Measurements from ENCODE around the gene SOCS3.
"Not testable (repeated sequence)": the region's sequence is repeated elsewhere in the genome, so short reads cannot be mapped to it uniquely, and the experiment has no call there.

The SOCS3 gene

DNA sequence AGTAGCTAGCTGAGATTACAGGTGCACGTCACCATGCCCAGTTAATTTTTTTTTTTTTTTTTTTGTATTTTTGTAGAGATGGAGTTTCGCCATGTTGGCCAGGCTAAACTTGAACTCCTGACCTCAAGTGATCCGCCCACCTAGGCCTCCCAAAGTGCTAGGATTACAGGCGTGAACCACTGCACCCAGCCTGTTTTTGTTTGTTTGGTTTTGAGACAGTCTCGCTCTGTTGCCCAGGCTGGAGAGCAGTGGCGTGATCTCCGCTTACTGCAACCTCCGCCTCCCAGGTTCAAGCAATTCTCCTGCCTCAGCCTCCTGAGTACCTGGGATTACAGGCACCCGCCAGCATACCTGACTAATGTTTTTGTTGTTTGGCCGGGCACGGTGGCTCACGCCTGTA is 28.5 kb downstream of the SOCS3 start:
- not testable (repeated sequence) for FAIRE-seq; DNase-seq (ENCODE audit: low spot score)

DNA sequence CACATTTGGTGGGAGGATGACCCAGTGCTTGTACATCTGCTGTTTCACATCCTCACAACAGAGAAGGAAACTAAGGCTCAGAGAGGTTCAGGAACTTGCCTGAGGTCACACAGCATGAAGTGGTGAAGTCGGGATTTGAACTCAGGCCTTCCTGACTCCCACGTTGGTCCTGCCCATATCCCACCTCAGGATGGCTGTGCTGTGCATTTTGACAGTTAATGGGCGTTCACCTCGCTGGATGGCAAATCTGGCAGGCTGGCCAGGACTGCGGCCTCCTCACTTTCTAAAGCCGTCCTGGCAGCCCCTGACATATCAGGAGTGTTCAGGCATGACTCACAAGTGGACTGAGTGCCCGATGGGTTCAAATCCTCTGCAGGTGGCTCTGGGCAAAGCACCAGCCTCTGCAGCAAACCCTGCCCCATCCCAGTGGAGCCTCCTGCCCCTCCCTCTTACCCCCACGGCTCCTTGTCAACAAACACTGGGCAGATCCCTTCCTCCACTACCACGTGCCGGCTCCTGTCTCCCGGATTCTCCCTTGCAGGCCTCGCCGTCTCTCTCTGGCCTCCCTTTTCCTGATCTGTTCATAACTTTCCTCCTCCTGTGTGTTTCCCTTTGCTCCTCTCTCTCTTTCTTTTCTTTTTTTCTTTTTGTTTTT is 29.2 kb downstream of the SOCS3 start:
- no peak for FAIRE-seq
- peak; percentile 72 for DNase-seq (ENCODE audit: low spot score)

DNA sequence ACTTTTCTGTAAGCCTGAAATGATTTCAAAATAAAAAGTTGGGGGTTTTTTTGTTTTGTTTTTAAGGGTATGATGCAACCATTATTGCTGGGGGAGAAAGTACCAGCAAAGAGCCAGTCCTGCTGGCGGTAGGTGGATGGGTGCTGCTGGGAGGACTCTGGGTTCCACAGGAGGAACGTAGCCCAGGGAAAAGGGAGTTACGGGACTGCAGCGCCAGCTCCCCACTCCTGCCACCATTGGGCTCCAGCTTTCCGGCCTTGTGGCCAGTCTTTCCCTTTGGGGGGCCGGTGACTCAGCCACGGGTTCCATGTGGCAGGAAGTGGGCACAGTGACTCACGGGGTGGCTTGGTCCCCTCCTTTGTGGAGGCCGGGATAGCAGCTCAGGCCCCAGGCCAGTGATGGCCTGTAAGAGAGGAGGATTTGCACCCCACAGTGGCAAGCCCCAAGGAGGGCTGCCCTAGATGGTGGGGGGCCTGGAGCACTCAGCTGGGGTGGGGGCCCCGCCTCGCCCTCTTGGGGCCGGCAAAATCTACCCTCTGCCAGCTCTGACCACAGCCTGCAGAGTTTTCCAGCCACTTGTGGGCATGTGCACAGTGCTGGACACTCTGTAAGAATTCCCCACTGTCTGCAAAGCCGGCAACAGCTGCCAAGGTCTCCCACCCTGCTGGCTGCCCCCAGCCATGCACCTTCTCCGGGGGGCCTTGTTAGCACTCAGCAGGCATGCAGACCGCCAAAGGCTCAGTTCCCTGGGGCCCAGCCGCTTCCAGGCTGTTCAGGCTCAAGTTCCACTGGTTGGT is 30.4 kb downstream of the SOCS3 start:
- DNase-seq (ENCODE audit: low spot score) (peak; percentile 75), FAIRE-seq (no peak)

GRCh38 chr17:78327880-78328279 is 32.0 kb downstream of the SOCS3 start:
- no peak for DNase-seq (ENCODE audit: low spot score)
- FAIRE-seq = no peak

GRCh38 chr17:78325076-78325687 is 34.7 kb downstream of the SOCS3 start:
- FAIRE-seq (peak; percentile 17), DNase-seq (ENCODE audit: low spot score) (peak; percentile 75)

GRCh38 chr17:78324391-78325075 is 35.3 kb downstream of the SOCS3 start:
- FAIRE-seq (no peak), DNase-seq (ENCODE audit: low spot score) (peak; percentile 63)

DNA sequence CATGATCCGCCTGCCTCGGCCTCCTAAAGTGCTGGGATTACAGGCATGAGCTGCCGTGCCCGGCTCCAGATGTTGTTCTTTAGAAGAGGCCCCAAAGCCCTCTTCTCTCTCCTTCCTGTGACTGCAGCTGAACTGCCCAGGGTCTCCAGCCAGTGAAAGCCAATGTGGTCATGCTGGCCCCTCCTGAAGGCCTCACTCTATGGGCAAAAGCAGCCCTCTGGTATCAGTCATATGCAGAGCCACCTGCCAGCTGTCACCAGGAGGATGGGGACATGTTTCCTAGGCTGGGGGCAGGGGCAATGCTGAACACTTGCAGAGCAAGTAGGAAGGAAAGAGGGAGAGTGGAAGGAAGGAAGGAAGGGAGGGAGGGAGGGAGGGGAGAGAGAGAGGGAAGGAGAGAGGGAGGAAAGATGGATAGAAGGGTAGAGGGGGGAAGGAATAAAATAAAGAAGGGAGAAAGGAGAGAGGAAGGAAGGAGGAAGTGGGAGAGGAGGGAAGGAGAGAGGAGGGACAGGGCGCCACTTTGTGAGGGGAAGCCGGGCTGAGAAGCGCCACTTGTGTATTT is 36.0 kb downstream of the SOCS3 start:
- FAIRE-seq = no peak
- DNase-seq (ENCODE audit: low spot score) = no peak

DNA sequence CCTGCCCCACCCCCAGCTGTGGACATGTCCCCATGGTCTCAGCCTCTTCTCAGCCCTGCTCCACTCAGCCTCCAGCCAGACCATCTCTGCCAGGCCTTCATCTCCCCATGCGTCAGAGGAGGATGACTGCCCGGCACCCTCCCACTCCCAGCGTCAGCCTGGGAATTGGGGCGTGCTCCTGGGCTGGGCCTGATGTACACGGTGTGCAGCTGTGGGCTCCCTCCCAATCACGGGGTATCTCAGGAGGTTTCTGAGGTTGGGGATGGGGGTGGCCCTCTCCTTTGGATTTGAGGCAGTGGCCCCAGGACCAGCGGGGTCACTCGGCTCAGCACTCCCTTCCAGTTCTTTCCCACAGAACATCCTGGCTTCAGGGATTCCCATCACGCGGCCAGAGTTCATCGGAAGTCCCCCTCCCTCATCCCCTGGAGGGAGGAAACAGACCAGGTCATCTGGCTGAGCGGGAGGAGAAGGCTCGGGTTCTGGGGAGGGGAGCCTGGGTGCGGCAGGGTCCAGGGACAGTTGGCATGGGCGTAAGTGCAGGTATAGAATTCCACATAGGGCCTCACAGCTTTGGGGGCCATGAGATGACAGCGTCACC is 36.9 kb downstream of the SOCS3 start:
- DNase-seq (ENCODE audit: low spot score) (no peak), FAIRE-seq (no peak)

GRCh38 chr17:78322327-78322857 is 37.5 kb downstream of the SOCS3 start:
- DNase-seq (ENCODE audit: low spot score) (no peak), FAIRE-seq (no peak)

GRCh38 chr17:78318843-78319242 is 41.0 kb downstream of the SOCS3 start:
- FAIRE-seq (no peak), DNase-seq (ENCODE audit: low spot score) (no peak)

DNA sequence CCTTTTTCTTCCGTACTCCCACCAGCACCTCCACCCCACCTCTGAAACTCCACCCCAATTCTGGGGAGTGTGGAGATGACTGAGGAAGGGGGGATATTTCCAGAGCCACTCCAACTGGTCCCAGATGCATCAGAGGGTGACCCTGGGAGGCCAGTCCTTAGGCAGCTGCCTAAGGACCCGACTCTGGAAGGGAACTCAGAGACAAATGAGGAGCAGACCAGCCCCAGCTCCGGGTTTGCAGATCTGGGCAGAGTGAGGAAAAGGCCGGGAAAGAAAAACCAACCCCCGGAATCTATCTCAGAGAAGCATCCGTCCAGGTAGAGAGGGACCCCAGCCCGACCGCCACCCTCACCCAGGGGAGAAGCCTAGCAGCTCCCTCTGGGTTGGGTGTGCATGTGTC is 41.5 kb downstream of the SOCS3 start:
- no peak for FAIRE-seq
- DNase-seq (ENCODE audit: low spot score) = no peak

DNA sequence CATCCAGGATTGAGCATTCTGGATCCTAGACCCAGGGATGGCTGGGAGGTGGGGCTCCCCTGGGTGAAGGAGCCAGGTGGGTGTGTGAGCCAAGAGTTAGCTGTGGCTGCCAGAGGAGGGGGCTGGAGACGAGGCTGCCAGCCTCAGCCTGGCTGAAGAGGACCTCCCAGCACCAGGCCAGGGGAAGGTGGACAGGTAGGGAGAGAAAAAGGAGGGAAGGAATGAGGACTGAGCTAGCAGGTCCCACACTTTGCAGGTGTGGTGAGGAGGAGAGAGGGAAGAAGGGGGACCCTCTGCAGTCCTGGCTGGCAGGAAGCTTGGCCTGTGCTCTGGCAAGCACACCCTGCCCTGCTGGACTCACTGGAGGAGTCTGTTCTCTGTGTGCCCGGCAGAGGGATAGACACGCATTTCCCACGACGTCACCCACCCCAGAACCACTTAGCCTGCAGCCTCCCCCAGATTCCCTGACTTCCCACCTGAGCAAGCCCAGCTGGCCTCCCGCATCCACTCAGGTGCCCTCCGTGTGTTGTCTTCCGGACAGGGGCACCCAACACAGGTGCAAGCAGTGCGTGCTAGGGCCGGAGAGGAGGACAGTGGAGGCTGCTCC is 42.0 kb downstream of the SOCS3 start:
- DNase-seq (ENCODE audit: low spot score) = no peak
- no peak for FAIRE-seq

GRCh38 chr17:78316867-78317789 is 42.7 kb downstream of the SOCS3 start:
- FAIRE-seq = peak; percentile 95

DNA sequence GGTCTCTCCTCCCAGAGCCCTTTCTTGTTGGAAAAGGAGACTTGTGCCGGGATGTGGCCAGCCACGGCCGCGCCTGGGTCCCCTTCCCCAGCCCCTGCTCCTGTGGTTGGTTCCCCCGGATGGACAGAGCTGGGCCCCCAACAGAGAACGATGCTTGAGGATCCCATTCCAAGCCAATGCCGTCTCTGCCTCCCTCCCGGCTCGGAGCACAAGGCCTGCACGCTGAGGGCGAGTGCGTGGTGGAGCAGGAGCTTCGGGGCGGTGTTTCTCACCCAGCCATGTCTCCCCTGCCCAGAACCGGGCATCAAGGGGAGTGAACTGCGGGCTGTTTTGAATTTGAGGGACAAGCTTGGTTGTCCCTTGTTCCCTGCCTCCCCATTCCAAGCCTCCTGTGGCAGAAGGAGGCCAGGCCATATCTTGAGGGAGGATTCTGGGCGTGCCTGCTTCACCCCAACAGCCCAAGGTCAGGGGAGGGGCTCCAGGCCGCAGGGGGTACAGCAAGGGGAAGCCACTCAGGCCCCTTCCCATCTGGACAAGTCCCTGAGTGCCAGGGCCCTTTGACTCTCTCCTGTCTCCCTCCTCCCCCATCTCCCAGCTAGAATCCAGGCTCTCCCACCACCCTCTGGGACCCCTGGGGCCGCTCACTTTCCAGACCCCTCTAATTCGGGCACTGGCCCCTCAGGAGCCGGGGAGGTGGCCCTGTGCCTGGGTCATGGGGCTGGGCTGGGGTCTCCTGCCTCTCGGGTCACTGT is 43.6 kb downstream of the SOCS3 start:
- FAIRE-seq (no peak), DNase-seq (ENCODE audit: low spot score) (no peak)

More at GRCh38 chr17:78316867-78317789, 42.7 kb downstream of the SOCS3 start:
- DNase-seq (ENCODE audit: low spot score) = peak; percentile 75

- peak; percentile 90 for DNase-seq (ENCODE audit: low spot score)
- FAIRE-seq = peak; percentile 52
Measured at GRCh38 chr17:78315355-78316114, 44.3 kb downstream of the SOCS3 start.

DNA sequence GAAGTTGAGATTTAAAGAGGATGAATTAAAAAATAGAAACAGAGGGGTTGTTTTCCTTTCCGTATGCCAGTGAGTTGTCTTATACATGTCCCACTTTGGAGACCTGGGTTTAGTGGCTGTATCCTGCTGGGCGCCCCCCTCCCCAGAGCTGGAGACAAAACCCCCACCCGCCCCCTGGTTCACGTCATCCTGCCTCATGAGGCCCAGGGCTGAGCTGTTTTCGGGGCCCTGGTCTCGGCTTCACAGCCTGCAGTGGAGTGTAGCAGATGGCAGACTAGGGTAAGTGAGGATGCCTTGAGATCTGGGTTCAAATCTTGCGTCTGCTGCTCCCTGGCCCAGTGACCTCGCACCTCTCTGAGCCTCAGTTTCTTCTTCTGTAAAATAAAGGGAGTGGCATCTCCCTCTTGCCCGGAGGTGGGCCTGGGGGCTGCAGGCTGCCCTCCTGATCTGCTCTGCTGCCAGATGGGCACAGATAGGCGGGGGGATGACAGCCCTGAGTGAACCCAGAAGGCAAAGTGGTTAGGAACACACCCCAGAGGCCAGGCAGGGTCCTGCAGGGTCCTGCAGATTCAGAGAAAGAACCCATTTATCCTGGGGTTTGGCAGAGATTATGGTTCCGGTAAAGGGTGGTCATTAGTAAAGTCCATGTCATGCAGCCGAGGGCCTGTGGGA is 45.1 kb downstream of the SOCS3 start:
- FAIRE-seq = no peak
- DNase-seq (ENCODE audit: low spot score) = no peak
